ENCODE data around the gene NFIX.

GRCh38 chr19:13116282-13117175 lies 121.3 kb downstream of the NFIX start, which contains the start of gene TRMT1:
- peak; percentile 21 to 24 for TF ChIP-seq POLR2A (IDR thresholded peaks at IDR 0.05)
- TF ChIP-seq CTCF (IDR thresholded peaks at IDR 0.05 in 4 of 5, conservative IDR thresholded peaks at IDR 0.05 in 1 of 5): peak in 1 of 5 experiments; percentile 22

Measured in gastrocnemius medialis (tissue), 4 donors.